ENCODE data around the gene MAGOHB.

MAGOHB gene

DNA sequence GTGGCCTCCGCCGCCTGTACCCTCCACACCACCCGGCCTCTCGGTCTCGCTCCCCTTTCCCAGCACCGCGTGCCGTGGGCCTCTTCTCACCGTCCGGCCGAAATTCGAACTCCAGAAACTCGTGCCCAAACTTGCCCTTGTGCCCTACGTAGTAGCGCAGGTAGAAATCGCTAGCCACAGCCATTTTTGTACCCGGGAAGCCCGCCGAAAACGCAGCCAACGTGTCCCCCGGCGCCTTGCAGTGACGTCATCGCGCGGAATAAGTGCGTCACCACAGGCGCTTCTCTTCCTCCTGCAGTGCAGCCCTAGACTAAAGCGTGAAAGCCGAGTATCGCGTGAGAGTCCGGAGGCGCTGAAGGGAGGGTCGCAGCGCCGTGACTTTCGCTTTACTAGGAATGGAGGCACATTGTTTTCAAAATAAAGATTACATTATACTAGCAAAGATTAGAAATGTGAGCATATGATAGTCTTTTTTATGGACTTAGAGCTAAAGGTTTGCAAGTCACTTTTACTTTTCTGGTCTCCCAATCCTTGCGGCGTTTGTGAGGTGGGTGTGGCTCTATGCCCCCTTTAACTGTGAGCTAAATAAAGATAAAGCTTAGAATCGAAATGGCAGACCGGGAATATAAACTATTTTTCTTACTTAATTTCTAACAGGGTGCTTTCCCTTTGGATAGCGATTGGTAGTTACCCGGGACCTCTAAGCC lies at the start of gene MAGOHB:
Gene MAGOHB, minus strand, starts transcription at position 261 of the 707 bp plus-strand sequence. Its CDS starts 77 bp downstream, at position 184.
- TF ChIP-seq ZBTB7A (IDR thresholded peaks at IDR 0.05; ENCODE audit: low read depth) (peak; percentile 65; the same call in 1 of the 2 replicates), YY1 (IDR thresholded peaks at IDR 0.05; ENCODE audit: low read depth) (peak; percentile 91), TCF12 (IDR thresholded peaks at IDR 0.05; ENCODE audit: low read depth) (peak; percentile 80), TEAD4 (IDR thresholded peaks at IDR 0.05) (no peak; the same call in 1 of the 2 replicates), CEBPB (IDR thresholded peaks at IDR 0.05) (no peak), FOXM1 (IDR thresholded peaks at IDR 0.05; ENCODE audit: borderline replicate concordance, low read depth) (peak; percentile 27; the same call in 1 of the 2 replicates), EP300 (IDR thresholded peaks at IDR 0.05; ENCODE audit: borderline replicate concordance) (peak; percentile 41; the same call in 1 of the 2 replicates), TAF1 (IDR thresholded peaks at IDR 0.05; ENCODE audit: low read depth) (peak; percentile 90), EGR1 (IDR thresholded peaks at IDR 0.05) (no peak), CREB1 (IDR thresholded peaks at IDR 0.05; ENCODE audit: low read depth) (peak; percentile 100), RAD21 (IDR thresholded peaks at IDR 0.05; ENCODE audit: low read depth) (no peak), NFIC (IDR thresholded peaks at IDR 0.05) (peak; percentile 44)
- TF ChIP-seq, protein P1, sequence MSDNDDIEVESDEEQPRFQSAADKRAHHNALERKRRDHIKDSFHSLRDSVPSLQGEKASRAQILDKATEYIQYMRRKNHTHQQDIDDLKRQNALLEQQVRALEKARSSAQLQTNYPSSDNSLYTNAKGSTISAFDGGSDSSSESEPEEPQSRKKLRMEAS (IDR thresholded peaks at IDR 0.05) = peak; percentile 99
- TF ChIP-seq, protein P2, sequence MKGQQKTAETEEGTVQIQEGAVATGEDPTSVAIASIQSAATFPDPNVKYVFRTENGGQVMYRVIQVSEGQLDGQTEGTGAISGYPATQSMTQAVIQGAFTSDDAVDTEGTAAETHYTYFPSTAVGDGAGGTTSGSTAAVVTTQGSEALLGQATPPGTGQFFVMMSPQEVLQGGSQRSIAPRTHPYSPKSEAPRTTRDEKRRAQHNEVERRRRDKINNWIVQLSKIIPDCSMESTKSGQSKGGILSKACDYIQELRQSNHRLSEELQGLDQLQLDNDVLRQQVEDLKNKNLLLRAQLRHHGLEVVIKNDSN (IDR thresholded peaks at IDR 0.05) = peak; percentile 57
- TF ChIP-seq, protein P3, sequence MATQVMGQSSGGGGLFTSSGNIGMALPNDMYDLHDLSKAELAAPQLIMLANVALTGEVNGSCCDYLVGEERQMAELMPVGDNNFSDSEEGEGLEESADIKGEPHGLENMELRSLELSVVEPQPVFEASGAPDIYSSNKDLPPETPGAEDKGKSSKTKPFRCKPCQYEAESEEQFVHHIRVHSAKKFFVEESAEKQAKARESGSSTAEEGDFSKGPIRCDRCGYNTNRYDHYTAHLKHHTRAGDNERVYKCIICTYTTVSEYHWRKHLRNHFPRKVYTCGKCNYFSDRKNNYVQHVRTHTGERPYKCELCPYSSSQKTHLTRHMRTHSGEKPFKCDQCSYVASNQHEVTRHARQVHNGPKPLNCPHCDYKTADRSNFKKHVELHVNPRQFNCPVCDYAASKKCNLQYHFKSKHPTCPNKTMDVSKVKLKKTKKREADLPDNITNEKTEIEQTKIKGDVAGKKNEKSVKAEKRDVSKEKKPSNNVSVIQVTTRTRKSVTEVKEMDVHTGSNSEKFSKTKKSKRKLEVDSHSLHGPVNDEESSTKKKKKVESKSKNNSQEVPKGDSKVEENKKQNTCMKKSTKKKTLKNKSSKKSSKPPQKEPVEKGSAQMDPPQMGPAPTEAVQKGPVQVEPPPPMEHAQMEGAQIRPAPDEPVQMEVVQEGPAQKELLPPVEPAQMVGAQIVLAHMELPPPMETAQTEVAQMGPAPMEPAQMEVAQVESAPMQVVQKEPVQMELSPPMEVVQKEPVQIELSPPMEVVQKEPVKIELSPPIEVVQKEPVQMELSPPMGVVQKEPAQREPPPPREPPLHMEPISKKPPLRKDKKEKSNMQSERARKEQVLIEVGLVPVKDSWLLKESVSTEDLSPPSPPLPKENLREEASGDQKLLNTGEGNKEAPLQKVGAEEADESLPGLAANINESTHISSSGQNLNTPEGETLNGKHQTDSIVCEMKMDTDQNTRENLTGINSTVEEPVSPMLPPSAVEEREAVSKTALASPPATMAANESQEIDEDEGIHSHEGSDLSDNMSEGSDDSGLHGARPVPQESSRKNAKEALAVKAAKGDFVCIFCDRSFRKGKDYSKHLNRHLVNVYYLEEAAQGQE (IDR thresholded peaks at IDR 0.05; ENCODE audit: low read depth) = no peak

DNA sequence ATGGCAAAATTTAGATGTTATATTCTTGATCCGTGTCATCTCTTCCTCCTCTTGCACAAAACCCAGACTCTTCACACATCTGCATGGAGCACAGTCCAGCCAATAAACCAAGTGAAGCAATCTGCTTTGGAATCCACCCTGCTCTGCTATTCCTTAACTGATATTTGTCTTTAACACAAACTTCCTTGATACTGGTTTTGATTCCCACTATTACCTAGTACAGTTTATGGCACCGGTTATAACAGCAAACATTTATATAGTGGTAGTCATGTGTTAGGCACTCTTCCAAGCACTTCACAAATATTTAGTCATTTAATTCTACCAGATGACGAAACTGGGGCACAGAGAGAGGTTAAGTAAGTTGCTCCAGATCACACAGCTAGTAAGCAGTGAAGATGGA lies 47.9 kb upstream of the MAGOHB start:
- TF ChIP-seq, protein P2 (IDR thresholded peaks at IDR 0.05) = no peak
- TF ChIP-seq FOXM1 (IDR thresholded peaks at IDR 0.05; ENCODE audit: borderline replicate concordance, low read depth) (no peak), CEBPB (IDR thresholded peaks at IDR 0.05) (no peak), NFIC (IDR thresholded peaks at IDR 0.05) (no peak)

DNA sequence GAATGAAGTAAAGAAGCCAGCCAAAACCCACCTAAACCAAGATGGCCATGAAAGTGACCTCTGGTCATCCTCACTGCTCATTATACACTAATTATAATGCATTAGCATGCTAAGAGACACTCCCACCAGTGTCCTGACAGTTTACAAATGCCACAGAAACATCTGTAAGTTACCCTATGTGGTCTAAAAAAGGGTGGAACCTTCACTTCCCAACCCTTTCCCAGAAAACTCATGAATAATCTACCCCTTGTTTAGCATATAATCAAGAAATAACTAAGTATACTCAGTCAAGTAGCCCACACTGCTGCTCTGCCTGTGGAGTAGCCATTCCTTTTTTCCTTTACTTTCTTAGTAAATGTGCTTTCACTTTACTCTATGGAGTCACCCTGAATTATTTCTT lies 40.6 kb upstream of the MAGOHB start:
- TF ChIP-seq TEAD4 (IDR thresholded peaks at IDR 0.05) = no peak
- TF ChIP-seq, protein P1 (IDR thresholded peaks at IDR 0.05) = no peak
- TF ChIP-seq EGR1 (IDR thresholded peaks at IDR 0.05) = no peak
- no peak for TF ChIP-seq RAD21 (IDR thresholded peaks at IDR 0.05; ENCODE audit: low read depth)
- no peak for TF ChIP-seq NFIC (IDR thresholded peaks at IDR 0.05)
- TF ChIP-seq, protein P2 (IDR thresholded peaks at IDR 0.05) = no peak
- no peak for TF ChIP-seq FOXM1 (IDR thresholded peaks at IDR 0.05; ENCODE audit: borderline replicate concordance, low read depth)
- no peak for TF ChIP-seq CREB1 (IDR thresholded peaks at IDR 0.05; ENCODE audit: low read depth)
- no peak for TF ChIP-seq ZBTB7A (IDR thresholded peaks at IDR 0.05; ENCODE audit: low read depth)
- TF ChIP-seq TAF1 (IDR thresholded peaks at IDR 0.05; ENCODE audit: low read depth) = no peak
- no peak for TF ChIP-seq TCF12 (IDR thresholded peaks at IDR 0.05; ENCODE audit: low read depth)
- no peak for TF ChIP-seq CEBPB (IDR thresholded peaks at IDR 0.05)
- TF ChIP-seq, protein P3 (IDR thresholded peaks at IDR 0.05; ENCODE audit: low read depth) = no peak
- no peak for TF ChIP-seq YY1 (IDR thresholded peaks at IDR 0.05; ENCODE audit: low read depth)
- TF ChIP-seq EP300 (IDR thresholded peaks at IDR 0.05; ENCODE audit: borderline replicate concordance) = no peak

DNA sequence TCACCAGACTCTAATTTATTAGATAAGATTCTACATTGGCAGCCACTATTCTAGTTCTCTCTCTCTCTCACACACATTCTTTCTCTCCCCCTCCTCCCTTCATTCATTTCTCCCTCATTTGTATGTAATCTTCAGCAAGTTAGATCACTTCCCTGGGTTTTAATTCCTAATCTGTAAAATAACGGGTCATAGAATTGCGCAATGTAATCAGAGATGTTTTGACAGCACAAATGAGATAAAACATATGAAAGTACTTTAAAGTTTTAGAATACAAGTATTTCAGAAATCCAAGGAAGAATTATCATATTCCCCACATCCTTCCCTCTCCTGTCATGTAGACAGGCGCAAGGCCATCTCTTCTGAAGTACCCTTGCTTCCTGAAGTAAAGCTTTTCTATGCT lies 38.8 kb upstream of the MAGOHB start:
- TF ChIP-seq TCF12 (IDR thresholded peaks at IDR 0.05; ENCODE audit: low read depth) = no peak
- peak; percentile 71 for TF ChIP-seq CEBPB (IDR thresholded peaks at IDR 0.05)

DNA sequence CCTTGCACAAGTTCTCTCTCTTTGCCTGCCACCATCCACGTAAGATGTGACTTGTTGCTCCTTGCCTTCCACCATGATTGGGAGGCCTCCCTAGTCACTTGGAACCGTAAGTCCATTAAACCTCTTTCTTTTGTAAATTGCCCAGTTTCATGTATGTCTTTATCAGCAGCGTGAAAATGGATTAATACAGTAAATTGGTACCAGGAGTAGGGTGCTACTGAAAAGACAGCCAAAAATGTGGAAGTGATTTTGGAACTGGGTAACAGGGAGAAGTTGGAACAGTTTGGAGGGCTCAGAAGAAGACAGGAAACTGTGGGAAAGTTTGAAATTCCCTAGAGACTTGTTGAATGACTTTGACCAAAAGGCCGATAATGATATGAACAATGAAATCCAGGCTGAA lies 32.5 kb upstream of the MAGOHB start:
- TF ChIP-seq, protein P2 (IDR thresholded peaks at IDR 0.05) = no peak
- no peak for TF ChIP-seq RAD21 (IDR thresholded peaks at IDR 0.05; ENCODE audit: low read depth)
- TF ChIP-seq NFIC (IDR thresholded peaks at IDR 0.05) = no peak
